ENCODE data around the gene DIPK1B.

The DIPK1B gene

GRCh38 chr9:136673088-136673974 is 39.0 kb upstream of the DIPK1B start:
- DNase-seq = no peak

- no peak for DNase-seq
These were observed 38.2 kb upstream of the DIPK1B start for GRCh38 chr9:136673975-136674785.

GRCh38 chr9:136674786-136675349 is 37.5 kb upstream of the DIPK1B start:
- DNase-seq = no peak

- DNase-seq = no peak
These were observed 36.7 kb upstream of the DIPK1B start for GRCh38 chr9:136675477-136676296.

- no peak for DNase-seq
These were observed 36.0 kb upstream of the DIPK1B start for GRCh38 chr9:136676297-136676794.

- DNase-seq = no peak
These were observed 35.3 kb upstream of the DIPK1B start for GRCh38 chr9:136676920-136677686.

- DNase-seq = no peak
These were observed 34.3 kb upstream of the DIPK1B start for GRCh38 chr9:136678034-136678433.

- DNase-seq = no peak
These were observed 33.7 kb upstream of the DIPK1B start for GRCh38 chr9:136678624-136679023.

- DNase-seq = no peak
These were observed 32.9 kb upstream of the DIPK1B start for GRCh38 chr9:136679431-136679941.

GRCh38 chr9:136681029-136681428 is 31.3 kb upstream of the DIPK1B start:
- DNase-seq = no peak

- no peak for DNase-seq
These were observed 30.2 kb upstream of the DIPK1B start for GRCh38 chr9:136681945-136682699.

GRCh38 chr9:136682710-136683109 is 29.7 kb upstream of the DIPK1B start:
- DNase-seq = no peak

GRCh38 chr9:136683173-136683745 is 29.1 kb upstream of the DIPK1B start:
- DNase-seq = no peak

GRCh38 chr9:136683755-136684154 is 28.6 kb upstream of the DIPK1B start:
- DNase-seq = no peak

GRCh38 chr9:136684339-136684738 is 28.0 kb upstream of the DIPK1B start:
- DNase-seq = no peak

- DNase-seq = no peak
These were observed 27.6 kb upstream of the DIPK1B start for GRCh38 chr9:136684799-136685198.

GRCh38 chr9:136685216-136685615 is 27.2 kb upstream of the DIPK1B start:
- DNase-seq = no peak

- no peak for DNase-seq
These were observed 26.4 kb upstream of the DIPK1B start for GRCh38 chr9:136685790-136686533.

GRCh38 chr9:136686534-136686793 is 25.9 kb upstream of the DIPK1B start:
- DNase-seq = no peak

All from DMS79 (cell line).